SK-N-SH (cell line): ENCODE measurements around the gene RHOBTB3. TPM values are rescaled to one million over a fixed set of nuclear protein-coding genes. Genes with fewer than 3 reads are reported as not detected.

ENCODE experiments used
- CTCF ChIA-PET: fragments of 300-600, 350-600 bp; formaldehyde crosslinking; extraction: SDS; loops from one replicate; lab custom pipeline; 2021; lab: Yijun Ruan, JAX
- POLR2A ChIA-PET: fragments of 350-600 bp; sonication (Branson Sonifier 250); formaldehyde crosslinking; extraction: SDS; loops from one replicate; lab custom pipeline; 2020; ENCODE audit warnings: antibody characterized with exemption, inconsistent platforms; lab: Yijun Ruan, JAX
- DNase-seq: peaks from one replicate; pipeline ENCODE4 v3.0.0; 2012
- H2AFZ ChIP-seq: fragments of 200-600 bp; sonication (generic); 2 replicates; pipeline ENCODE4 v1.8.1; 2016; ENCODE audit warnings: antibody characterized with exemption, mild to moderate bottlenecking, low read depth
- H3F3A ChIP-seq: fragments of 200-600 bp; sonication (generic); replicated peaks from 2 replicates; pipeline ENCODE3; 2016; ENCODE audit warnings: antibody characterized with exemption, mild to moderate bottlenecking; ENCODE audit not compliant: insufficient read depth
- H3K27ac ChIP-seq, 2 experiments: fragments of 200-500 bp in 1 of 2; fragments of 200-600 bp in 1 of 2; sonication (Bioruptor generic) in 1 of 2; sonication (generic), shearing (Covaris generic) in 1 of 2; 2 replicates each; pipeline versions ENCODE4 v1.5.1 to v1.6.1; 2014 to 2016; ENCODE audit warnings: low read depth in 2 of 2, inconsistent platforms in 1 of 2, low read length in 1 of 2, mild to moderate bottlenecking in 1 of 2, mixed read lengths in 1 of 2
- H3K27me3 ChIP-seq: fragments of 200-600 bp; sonication (generic), shearing (Covaris generic); 2 replicates; pipeline ENCODE4 v1.6.1; 2016; ENCODE audit warnings: mixed run types; ENCODE audit not compliant: insufficient read depth
- H3K36me3 ChIP-seq, 2 experiments: fragments of 200-500 bp in 1 of 2; fragments of 200-600 bp in 1 of 2; sonication (Bioruptor generic) in 1 of 2; sonication (generic) in 1 of 2; replicated peaks in 1 of 2; 2 replicates each; pipeline versions ENCODE3 to v1.5.1; 2014 to 2016; ENCODE audit warnings: low read length in 1 of 2, mild to moderate bottlenecking in 1 of 2; ENCODE audit not compliant: insufficient read depth in 2 of 2, control insufficient read depth in 1 of 2
- H3K4me1 ChIP-seq, 2 experiments: fragments of 200-500 bp in 1 of 2; fragments of 200-600 bp in 1 of 2; sonication (Bioruptor generic) in 1 of 2; sonication (generic), shearing (Covaris generic) in 1 of 2; 2 replicates each; pipeline versions ENCODE4 v1.5.1 to v1.6.1; 2014 to 2016; ENCODE audit warnings: low read depth in 1 of 2, low read length in 1 of 2, mixed run types in 1 of 2; ENCODE audit not compliant: insufficient read depth in 2 of 2, control insufficient read depth in 1 of 2
- H3K4me2 ChIP-seq: fragments of 200-600 bp; sonication (generic), shearing (Covaris generic); 2 replicates; pipeline ENCODE4 v1.6.1; 2017; ENCODE audit warnings: mixed run types
- H3K4me3 ChIP-seq, 2 experiments: fragments of 200-500 bp in 1 of 2; fragments of 200-600 bp in 1 of 2; sonication (Bioruptor generic) in 1 of 2; sonication (generic), shearing (Covaris generic) in 1 of 2; 2 replicates each; pipeline versions ENCODE4 v1.5.1 to v1.8.1; 2014 to 2016; ENCODE audit warnings: low read depth in 2 of 2, inconsistent platforms in 1 of 2, low read length in 1 of 2, mild to moderate bottlenecking in 1 of 2, mixed read lengths in 1 of 2, moderate library complexity in 1 of 2
- H3K79me2 ChIP-seq: fragments of 200-600 bp; sonication (generic); 2 replicates; pipeline ENCODE4 v1.8.1; 2017; ENCODE audit warnings: mild to moderate bottlenecking; ENCODE audit not compliant: insufficient read depth
- H3K9ac ChIP-seq: fragments of 200-600 bp; sonication (generic); 2 replicates; pipeline ENCODE4 v1.6.1; 2017; ENCODE audit warnings: mixed run types
- H3K9me2 ChIP-seq: fragments of 200-600 bp; sonication (generic); 2 replicates; pipeline ENCODE4 v1.6.1; 2017; ENCODE audit warnings: mixed run types
- H3K9me3 ChIP-seq: fragments of 200-600 bp; sonication (generic); 2 replicates; pipeline ENCODE4 v1.6.1; 2017; ENCODE audit warnings: mixed run types, mild to moderate bottlenecking, moderate library complexity
- H4K20me1 ChIP-seq: fragments of 200-600 bp; sonication (generic); 2 replicates; pipeline ENCODE4 v1.6.1; 2017; ENCODE audit warnings: mild to moderate bottlenecking, mixed run types; ENCODE audit not compliant: insufficient read depth
- CHD2 ChIP-seq: fragments of 150-350 bp; IDR thresholded peaks from 2 replicates; pipeline ENCODE4 v1.6.1; 2018; ENCODE audit warnings: low read length; ENCODE audit not compliant: partially characterized antibody
- EP300 ChIP-seq, 2 experiments: IDR thresholded peaks; 2 replicates each; pipeline versions ENCODE4 v1.4.0 to v1.6.1; 2012; ENCODE audit warnings: borderline replicate concordance in 1 of 2, low read depth in 1 of 2, low read length in 1 of 2
- EZH2phosphoT487 ChIP-seq: fragments of 200-600 bp; sonication (generic); IDR thresholded peaks from 2 replicates; pipeline ENCODE4 v1.6.1; 2017; ENCODE audit warnings: low read depth, mixed run types, mild to moderate bottlenecking, antibody characterized with exemption, moderate library complexity, borderline replicate concordance
- GATA2 ChIP-seq: sonication (generic); formaldehyde crosslinking; IDR thresholded peaks from 2 replicates; pipeline ENCODE4 v1.5.0; 2020; ENCODE audit warnings: mild to moderate bottlenecking, missing genetic modification reagents
- JUND ChIP-seq: IDR thresholded peaks from 2 replicates; pipeline ENCODE4 v1.4.0; 2012
- MXI1 ChIP-seq: IDR thresholded peaks from 2 replicates; pipeline ENCODE4 v1.6.1; 2012; ENCODE audit warnings: mild to moderate bottlenecking, low read depth, low read length, improper control_type of control experiment
- NRF1 ChIP-seq: IDR thresholded peaks from 2 replicates; pipeline ENCODE4 v1.6.1; 2012; ENCODE audit warnings: low read depth, mild to moderate bottlenecking, low read length
- POLR2AphosphoS5 ChIP-seq: IDR thresholded peaks from 2 replicates; pipeline ENCODE4 v1.6.1; 2012; ENCODE audit warnings: low read depth, low read length
- RAD21 ChIP-seq: IDR thresholded peaks from 2 replicates; pipeline ENCODE4 v1.6.1; 2012; ENCODE audit warnings: mild to moderate bottlenecking, low read length
- RCOR1 ChIP-seq: fragments of 150-350 bp; IDR thresholded peaks from 2 replicates; pipeline ENCODE4 v1.6.1; 2017; ENCODE audit warnings: antibody characterized with exemption, low read length
- RXRA ChIP-seq: IDR thresholded peaks from 2 replicates; pipeline ENCODE4 v1.4.0; 2012; ENCODE audit warnings: low read depth, mild to moderate bottlenecking, borderline replicate concordance
- SIN3A ChIP-seq: IDR thresholded peaks from 2 replicates; pipeline ENCODE4 v1.6.1; 2012; ENCODE audit warnings: low read depth, mild to moderate bottlenecking, low read length, moderate library complexity, borderline replicate concordance
- YY1 ChIP-seq: IDR thresholded peaks from 2 replicates; pipeline ENCODE4 v1.4.0; 2012; ENCODE audit warnings: low read depth, mild to moderate bottlenecking
- WGBS: methylation state at CpG from one replicate; pipeline ENCODE4 v1.1.6; 2017; ENCODE audit warnings: low lambda C conversion rate; 5-methylcytosine and 5-hydroxymethylcytosine counted together
- polyA plus RNA-seq, 3 experiments: library from polyadenylated mRNA; depleted of rRNA; stranded (reverse); fragments of >200 nt; gene quantifications; 2 replicates each; pipeline ENCODE4 v1.2.3, GENCODE V29; 2012
- TF ChIP-seq, protein P1 (sequence below): IDR thresholded peaks from 2 replicates; pipeline ENCODE4 v1.6.1; 2012; ENCODE audit warnings: mild to moderate bottlenecking, low read depth, low read length, moderate library complexity
- TF ChIP-seq, protein P2 (sequence below): fragments of 150-350 bp; IDR thresholded peaks from 2 replicates; pipeline ENCODE4 v1.6.1; 2017; ENCODE audit warnings: antibody characterized with exemption, low read length, low read depth, borderline replicate concordance
- TF ChIP-seq, protein P3 (sequence below): IDR thresholded peaks from 2 replicates; pipeline ENCODE4 v1.4.0; 2012; ENCODE audit warnings: low read depth, borderline replicate concordance
- TF ChIP-seq, protein P4 (sequence below): IDR thresholded peaks from 2 replicates; pipeline ENCODE4; 2012
- TF ChIP-seq, protein P5 (sequence below): IDR thresholded peaks from 2 replicates; pipeline ENCODE4 v1.4.0; 2012; ENCODE audit warnings: low read depth, borderline replicate concordance
- TF ChIP-seq, protein P6 (sequence below): fragments of 150-350 bp; IDR thresholded peaks from 2 replicates; pipeline ENCODE4 v1.6.1; 2016; ENCODE audit warnings: mild to moderate bottlenecking, low read depth, low read length
- TF ChIP-seq, protein P7 (sequence below): IDR thresholded peaks from 2 replicates; pipeline ENCODE4 v1.4.0; 2012; ENCODE audit warnings: low read depth

The RHOBTB3 gene
- polyA plus RNA-seq, 1 of the 3 experiments (the other 2 are of a cell fraction), result 59.3 TPM

DNA sequence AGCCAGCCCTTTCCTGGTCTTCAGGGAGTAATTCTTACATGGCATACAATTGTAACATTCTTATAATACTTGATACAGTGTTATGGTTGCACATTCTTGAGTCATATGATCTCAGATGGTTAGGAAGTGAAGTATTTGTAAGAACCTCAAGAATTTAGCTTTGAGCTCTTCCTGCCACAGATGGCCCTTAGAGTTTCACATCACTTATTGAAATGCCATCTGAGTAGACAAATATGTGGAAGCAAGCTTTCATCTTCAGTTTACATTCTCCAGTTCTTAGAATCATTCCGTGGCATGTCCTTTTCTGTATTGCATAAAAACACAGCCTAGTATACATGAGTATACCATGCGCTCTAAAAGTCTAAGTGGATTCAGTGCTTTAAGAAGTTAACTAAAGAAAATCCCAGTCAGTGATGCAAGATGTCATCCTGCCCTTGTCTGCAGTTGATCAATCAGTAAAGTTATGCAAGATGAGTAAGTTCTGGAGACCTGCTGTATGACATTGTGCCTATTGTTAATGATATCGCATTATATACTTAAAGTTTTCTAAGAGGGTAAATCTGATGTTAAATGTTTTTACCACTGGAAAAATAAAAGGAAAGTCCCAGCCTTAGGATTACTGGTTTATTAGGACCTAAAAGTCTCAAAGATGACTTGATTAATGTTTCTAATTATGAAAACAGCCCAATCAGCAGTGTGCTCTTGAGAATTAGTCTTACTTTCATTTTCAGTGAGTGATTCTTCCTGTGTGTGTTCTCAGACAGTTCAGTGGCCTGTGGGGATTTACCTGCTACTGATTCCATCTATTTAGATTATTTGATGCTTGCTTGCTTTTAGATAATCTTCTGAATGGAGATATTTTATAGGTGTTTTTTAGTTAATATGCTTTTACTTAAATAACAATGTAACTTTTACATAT lies 29.4 kb downstream of the RHOBTB3 start:
- peak overlapping the region; percentile 33 to 52; a peak in 3 of 4 replicates for H3K4me3 ChIP-seq
- no peak for DNase-seq
- peak overlapping the region; percentile 74 for H3K4me2 ChIP-seq
- peak overlapping the region; percentile 22; the same call in 1 of the 2 replicates for H2AFZ ChIP-seq
- peak overlapping the region; percentile 59 for H3K9ac ChIP-seq
- ChIA-PET CTCF (interaction anchor here (2.3 kb wide), 1 partner anchor 96 kb away, joined by 13 read pairs; no protein-coding TSS in a partner anchor), POLR2A (no interaction called here)
- H3K36me3 ChIP-seq, result peaks cover 42 to 45% of the 10 kb centered on the region in 2 experiments
- WGBS, result 27% methylated on average over 3 of the region's 3 CpGs
- H3K9me3 ChIP-seq, result no peaks in the 10 kb centered on the region
- no peaks in the 10 kb centered on the region for H3K9me2 ChIP-seq
- H3F3A ChIP-seq, result peaks cover 28% of the 10 kb centered on the region
- H4K20me1 ChIP-seq, result no peaks in the 10 kb centered on the region
- peak overlapping the region; percentile 77 to 88 for H3K27ac ChIP-seq
- peaks cover 33 to 40% of the 10 kb centered on the region in 2 experiments; a peak in 3 of 4 replicates for H3K4me1 ChIP-seq
- H3K79me2 ChIP-seq, result peaks cover 5% of the 10 kb centered on the region; the same call in 1 of the 2 replicates
- H3K27me3 ChIP-seq, result no peaks in the 10 kb centered on the region
- TF ChIP-seq, protein P1, sequence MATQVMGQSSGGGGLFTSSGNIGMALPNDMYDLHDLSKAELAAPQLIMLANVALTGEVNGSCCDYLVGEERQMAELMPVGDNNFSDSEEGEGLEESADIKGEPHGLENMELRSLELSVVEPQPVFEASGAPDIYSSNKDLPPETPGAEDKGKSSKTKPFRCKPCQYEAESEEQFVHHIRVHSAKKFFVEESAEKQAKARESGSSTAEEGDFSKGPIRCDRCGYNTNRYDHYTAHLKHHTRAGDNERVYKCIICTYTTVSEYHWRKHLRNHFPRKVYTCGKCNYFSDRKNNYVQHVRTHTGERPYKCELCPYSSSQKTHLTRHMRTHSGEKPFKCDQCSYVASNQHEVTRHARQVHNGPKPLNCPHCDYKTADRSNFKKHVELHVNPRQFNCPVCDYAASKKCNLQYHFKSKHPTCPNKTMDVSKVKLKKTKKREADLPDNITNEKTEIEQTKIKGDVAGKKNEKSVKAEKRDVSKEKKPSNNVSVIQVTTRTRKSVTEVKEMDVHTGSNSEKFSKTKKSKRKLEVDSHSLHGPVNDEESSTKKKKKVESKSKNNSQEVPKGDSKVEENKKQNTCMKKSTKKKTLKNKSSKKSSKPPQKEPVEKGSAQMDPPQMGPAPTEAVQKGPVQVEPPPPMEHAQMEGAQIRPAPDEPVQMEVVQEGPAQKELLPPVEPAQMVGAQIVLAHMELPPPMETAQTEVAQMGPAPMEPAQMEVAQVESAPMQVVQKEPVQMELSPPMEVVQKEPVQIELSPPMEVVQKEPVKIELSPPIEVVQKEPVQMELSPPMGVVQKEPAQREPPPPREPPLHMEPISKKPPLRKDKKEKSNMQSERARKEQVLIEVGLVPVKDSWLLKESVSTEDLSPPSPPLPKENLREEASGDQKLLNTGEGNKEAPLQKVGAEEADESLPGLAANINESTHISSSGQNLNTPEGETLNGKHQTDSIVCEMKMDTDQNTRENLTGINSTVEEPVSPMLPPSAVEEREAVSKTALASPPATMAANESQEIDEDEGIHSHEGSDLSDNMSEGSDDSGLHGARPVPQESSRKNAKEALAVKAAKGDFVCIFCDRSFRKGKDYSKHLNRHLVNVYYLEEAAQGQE, result no peak
- TF ChIP-seq, protein P2, sequence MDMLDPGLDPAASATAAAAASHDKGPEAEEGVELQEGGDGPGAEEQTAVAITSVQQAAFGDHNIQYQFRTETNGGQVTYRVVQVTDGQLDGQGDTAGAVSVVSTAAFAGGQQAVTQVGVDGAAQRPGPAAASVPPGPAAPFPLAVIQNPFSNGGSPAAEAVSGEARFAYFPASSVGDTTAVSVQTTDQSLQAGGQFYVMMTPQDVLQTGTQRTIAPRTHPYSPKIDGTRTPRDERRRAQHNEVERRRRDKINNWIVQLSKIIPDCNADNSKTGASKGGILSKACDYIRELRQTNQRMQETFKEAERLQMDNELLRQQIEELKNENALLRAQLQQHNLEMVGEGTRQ, result no peak
- TF ChIP-seq, protein P3, sequence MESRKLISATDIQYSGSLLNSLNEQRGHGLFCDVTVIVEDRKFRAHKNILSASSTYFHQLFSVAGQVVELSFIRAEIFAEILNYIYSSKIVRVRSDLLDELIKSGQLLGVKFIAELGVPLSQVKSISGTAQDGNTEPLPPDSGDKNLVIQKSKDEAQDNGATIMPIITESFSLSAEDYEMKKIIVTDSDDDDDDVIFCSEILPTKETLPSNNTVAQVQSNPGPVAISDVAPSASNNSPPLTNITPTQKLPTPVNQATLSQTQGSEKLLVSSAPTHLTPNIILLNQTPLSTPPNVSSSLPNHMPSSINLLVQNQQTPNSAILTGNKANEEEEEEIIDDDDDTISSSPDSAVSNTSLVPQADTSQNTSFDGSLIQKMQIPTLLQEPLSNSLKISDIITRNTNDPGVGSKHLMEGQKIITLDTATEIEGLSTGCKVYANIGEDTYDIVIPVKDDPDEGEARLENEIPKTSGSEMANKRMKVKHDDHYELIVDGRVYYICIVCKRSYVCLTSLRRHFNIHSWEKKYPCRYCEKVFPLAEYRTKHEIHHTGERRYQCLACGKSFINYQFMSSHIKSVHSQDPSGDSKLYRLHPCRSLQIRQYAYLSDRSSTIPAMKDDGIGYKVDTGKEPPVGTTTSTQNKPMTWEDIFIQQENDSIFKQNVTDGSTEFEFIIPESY, result no peak
- TF ChIP-seq EP300 (IDR thresholded peaks at IDR 0.05; ENCODE audit: borderline replicate concordance in 1 of 2, low read depth in 1 of 2, low read length in 1 of 2) (peak; percentile 16 to 86; a peak in 3 of 4 replicates), GATA2 (CRISPR knock-in tag) (no peak), NRF1 (no peak), MXI1 (no peak), RAD21 (no peak), EZH2phosphoT487 (no peak), CHD2 (no peak), RCOR1 (no peak), YY1 (peak; percentile 45; the same call in 1 of the 2 replicates), SIN3A (no peak), JUND (peak; percentile 44; the same call in 1 of the 2 replicates), RXRA (peak; percentile 56; the same call in 1 of the 2 replicates), POLR2AphosphoS5 (peak; percentile 69; the same call in 1 of the 2 replicates)
- TF ChIP-seq, protein P4, sequence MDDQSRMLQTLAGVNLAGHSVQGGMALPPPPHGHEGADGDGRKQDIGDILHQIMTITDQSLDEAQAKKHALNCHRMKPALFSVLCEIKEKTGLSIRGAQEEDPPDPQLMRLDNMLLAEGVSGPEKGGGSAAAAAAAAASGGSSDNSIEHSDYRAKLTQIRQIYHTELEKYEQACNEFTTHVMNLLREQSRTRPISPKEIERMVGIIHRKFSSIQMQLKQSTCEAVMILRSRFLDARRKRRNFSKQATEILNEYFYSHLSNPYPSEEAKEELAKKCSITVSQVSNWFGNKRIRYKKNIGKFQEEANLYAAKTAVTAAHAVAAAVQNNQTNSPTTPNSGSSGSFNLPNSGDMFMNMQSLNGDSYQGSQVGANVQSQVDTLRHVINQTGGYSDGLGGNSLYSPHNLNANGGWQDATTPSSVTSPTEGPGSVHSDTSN, result peak; percentile 81
- TF ChIP-seq, protein P5, sequence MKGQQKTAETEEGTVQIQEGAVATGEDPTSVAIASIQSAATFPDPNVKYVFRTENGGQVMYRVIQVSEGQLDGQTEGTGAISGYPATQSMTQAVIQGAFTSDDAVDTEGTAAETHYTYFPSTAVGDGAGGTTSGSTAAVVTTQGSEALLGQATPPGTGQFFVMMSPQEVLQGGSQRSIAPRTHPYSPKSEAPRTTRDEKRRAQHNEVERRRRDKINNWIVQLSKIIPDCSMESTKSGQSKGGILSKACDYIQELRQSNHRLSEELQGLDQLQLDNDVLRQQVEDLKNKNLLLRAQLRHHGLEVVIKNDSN, result peak; percentile 74
- TF ChIP-seq, protein P6, sequence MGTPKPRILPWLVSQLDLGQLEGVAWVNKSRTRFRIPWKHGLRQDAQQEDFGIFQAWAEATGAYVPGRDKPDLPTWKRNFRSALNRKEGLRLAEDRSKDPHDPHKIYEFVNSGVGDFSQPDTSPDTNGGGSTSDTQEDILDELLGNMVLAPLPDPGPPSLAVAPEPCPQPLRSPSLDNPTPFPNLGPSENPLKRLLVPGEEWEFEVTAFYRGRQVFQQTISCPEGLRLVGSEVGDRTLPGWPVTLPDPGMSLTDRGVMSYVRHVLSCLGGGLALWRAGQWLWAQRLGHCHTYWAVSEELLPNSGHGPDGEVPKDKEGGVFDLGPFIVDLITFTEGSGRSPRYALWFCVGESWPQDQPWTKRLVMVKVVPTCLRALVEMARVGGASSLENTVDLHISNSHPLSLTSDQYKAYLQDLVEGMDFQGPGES, result no peak
- TF ChIP-seq, protein P7, sequence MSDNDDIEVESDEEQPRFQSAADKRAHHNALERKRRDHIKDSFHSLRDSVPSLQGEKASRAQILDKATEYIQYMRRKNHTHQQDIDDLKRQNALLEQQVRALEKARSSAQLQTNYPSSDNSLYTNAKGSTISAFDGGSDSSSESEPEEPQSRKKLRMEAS, result no peak
